GM19438 (cell line): ENCODE data around the gene PSMD8.
"Not testable (repeated sequence)": the region's sequence is repeated elsewhere in the genome, so short reads cannot be mapped to it uniquely, and the experiment has no call there.

Experiments used
- ATAC-seq: cut with Tn5 transposase; IDR thresholded peaks from one replicate; pipeline ENCODE4 v1.9.1; 2021; ENCODE audit warnings: low read depth; ENCODE audit not compliant: unreplicated experiment

PSMD8 gene

DNA sequence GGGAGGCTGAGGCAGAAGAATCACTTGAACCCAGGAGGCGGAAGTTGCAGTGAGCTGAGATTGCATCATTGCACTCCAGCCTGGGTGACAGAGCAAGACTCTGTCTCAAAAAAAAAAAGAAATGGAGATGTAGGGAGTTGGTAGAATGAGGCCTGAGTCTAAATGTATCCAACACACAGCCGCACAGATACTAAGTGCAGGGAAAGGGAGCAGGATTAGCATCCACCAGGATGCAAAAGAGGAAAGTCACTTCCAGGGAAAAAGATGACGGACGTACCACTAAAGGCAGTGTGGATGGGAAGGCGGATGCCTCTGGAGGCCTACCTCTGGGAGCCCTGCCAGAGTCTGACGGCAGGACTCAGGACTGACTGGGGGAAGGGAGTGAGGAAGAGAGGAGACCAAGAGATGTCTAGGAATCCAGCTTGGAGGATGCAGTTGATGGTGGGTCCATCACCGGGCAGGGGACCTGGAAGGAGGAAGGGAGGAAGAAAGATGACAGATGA, 35.3 kb downstream of the PSMD8 start:
- no peak for ATAC-seq

DNA sequence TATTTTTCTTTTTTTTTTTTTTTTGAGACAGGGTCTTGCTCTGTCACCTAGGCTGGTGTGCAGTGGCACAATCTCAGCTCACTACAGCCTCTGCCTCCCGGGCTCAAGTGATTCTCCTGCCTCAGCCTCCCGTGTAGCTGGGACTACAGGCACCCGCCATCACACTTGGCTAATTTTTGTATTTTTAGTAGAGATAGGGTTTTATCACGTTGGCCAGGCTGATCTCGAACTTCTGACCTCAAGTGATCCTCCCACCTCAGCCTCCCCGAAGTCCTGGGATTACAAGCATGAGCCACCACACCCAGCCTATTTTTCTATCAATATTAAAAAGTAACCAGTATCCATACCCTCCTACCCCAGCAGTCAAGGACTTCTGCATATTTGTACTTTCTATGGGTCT, 36.0 kb downstream of the PSMD8 start:
- ATAC-seq, result not testable (repeated sequence)

DNA sequence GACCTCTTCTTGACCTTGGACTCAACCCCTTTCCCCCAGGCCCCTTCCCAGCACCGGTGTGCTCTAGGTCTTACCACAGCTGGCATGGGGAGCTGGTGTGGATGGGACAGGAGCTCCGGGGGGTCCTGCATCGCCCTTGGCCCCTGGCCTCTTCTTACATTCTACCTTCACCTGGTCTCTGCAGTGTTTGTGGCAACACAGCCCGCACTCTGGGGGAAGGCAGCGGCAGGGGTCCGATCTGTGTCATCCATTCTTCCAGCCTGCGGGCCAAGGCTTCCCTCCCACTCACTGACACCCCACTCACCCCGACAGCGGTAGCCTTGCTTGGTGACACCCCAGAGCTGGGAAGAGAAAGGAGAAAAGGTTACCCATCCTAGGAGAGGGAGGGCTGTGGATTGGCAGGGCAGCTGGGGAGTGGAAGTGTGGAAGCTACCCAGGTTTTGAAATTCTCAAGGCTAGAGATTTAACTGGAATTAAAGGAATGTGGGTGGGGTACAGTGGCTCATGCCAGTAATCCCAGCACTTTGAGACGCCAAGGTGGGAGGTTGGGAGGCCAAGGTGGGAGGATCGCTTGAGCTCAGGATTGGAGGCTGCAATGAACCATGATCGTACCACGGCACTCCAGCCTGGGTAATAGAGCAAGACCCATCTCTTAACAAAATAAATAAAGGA, 36.8 kb downstream of the PSMD8 start:
- no peak for ATAC-seq

DNA sequence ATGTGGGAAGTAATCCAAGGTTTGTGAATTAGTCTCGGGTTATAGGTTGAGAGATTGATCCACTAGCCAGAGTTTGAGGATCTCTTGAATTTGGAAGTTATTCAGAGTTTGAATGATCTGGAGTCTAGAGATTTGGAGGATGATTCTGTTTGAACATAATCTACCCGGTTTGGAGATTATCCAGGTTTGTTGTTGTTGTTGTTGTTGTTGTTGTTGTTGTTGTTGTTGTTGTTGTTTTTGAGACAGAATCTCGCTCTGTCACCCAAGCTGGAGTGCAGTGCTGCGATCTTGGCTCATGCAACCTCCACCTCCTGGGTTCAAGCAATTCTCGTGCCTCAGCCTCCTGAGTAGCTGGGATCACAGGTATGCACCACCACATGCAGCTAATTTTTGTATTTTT, 37.5 kb downstream of the PSMD8 start:
- ATAC-seq, result not testable (repeated sequence)

DNA sequence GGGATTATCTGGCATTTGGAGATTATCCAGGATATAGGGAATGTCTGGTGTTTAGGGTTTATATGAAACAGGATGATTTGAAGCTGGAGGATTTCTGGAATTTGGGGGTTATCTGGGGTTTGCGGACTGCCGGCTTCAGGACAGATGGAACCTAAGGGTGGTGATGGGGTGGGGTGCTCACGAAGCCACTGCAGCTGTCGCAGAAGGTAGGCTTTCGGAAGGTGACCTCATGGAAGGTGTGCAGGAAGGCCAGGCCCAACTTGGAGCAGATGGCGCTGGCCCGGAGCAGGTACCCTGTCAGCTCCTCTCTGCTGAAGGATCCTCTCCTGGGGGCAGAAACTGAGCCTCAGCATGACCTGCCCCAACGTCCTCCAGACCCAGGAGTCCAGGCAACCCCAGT, 38.1 kb downstream of the PSMD8 start:
- no peak for ATAC-seq

DNA sequence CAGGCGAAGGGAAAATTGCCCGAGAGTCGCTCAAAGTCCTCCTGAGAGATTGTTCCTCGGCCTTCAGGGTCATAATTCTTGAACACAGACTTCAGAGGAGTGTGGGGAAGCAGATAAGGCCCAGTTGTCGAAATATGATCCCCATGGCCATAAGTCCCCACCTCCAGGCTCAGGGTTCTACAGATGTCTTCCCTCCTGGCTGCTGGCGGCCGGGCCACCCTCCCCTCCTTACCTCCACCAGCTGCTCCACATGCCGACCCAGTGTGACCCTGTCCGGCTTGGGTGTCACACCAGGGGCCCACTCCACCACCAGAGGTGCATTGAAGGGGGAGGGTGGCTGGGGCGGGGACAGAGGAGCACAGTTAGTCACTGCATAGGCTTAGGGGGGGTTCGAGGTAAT, 38.6 kb downstream of the PSMD8 start:
- ATAC-seq, result no peak

DNA sequence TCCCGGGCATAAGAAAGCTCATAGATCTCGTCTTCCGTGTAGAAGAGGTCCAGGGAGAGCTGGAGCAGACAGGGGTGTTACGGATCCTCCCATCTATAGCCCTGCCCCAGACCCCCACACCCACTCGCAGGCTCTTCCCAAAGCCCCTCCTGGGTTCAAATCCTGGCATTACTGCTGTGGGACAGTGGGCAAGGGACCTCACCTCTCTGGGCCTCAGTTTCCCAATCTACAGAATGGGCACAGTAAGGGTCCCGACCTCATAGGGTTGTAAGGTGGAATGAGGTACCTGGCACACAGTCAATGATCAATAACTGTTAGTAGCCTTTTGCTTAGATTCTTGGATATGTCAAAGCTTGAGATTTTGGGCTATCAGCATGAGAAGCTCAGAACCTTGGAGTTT, 39.0 kb downstream of the PSMD8 start:
- no peak for ATAC-seq

DNA sequence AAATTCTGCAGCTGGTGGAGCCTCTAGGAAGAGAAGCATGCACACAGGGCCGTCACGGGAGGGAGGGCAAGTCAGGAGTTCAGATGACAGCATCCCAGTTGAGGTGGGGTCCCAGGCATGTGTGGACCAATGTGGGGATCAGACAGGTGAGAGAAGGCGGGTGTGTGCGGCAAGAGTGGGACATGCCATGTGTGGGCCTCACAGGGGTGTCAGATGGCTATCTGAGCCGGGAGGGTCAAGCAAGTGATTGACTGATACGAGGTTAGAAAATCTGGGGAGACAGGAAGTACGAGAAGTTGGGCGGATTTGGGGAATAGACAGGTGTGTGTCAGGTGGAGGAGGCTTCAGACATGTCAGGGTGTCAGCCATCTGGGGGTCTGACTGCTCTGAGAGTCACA, 42.8 kb downstream of the PSMD8 start:
- no peak for ATAC-seq

DNA sequence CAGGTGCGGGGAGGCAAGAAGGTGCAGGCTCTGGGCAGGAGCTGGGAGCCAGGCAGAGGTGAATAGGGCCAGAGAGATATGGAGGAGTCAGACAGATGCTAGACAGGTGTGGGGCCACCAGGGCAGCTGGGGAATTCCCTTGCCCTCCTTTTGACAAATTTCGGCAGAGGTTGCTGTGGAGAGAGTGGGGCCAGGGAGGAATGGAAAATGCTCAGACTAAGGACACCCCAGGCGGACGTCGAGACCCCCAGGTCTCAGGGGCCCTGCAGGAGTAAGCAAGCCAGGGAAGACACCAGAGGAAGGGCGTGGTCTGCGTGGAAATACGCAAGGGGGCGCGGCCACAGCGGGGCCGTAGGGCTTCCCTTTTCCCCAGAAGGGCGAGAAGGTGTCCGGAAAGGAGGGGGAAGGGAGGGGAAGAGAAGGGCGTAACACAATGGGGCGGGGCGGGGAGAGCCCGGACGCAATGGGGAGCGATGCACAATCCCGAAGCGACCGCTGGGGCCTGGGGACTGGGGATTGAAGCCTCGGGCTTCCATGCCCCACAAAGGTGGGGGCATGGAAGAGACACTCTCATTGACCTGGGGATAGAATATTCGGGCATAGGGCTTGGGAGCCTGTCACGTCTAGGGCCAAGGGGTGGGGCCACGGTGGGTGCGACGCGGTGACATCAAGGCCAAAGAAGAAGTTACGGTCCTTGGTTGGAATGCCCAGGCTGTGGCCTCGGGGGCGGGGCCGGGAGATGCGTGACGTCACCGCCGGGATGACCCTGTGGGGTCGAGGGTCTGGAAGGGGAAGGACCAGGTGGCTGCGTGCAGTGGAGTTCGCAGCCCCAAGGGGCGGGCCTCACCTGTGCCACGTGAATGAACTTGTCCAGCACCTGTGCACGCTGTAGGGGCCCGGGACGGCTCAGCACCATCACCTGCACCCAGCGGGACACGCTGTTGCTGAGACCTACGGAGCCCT, 43.5 kb downstream of the PSMD8 start:
- ATAC-seq, result no peak

DNA sequence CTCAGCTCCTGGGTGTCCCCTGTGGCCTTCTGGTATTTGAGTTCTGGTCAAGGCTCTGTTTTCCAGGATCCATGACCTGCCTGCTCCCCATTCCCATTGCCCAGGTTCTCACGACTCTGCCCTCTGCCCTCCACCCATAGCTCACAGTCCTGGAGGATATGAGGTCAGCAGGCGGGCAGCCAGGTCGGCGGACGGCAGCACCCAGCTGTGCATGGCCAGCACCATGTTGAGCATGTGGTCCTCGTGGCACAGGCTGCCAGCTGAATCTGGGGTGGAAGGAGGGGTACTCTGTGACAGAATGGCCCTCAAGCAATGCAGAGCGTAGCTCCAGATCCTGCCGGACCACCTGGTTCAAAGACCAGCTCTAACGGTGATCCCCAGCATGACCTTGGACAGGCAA, 46.6 kb downstream of the PSMD8 start:
- ATAC-seq, result no peak

DNA sequence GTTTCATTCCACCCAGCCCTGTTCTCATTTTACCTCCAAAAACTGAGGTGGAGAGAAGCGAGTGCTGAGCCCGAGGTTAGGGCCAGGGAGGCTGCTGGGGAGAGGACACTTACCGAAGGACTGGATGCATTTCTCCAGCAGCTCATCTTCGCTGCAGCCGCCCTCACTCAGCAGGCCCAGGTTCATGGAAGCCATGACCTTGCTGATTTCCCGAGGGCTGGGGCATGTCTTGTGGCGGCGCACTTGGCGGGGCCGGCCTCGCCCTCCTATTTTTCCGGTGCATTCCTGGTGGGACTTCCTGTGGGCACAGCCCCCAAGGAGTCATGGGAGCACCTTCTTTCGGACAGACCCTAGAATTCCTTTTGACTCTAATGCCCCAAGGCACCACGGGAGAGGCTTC, 47.5 kb downstream of the PSMD8 start:
- ATAC-seq, result no peak

DNA sequence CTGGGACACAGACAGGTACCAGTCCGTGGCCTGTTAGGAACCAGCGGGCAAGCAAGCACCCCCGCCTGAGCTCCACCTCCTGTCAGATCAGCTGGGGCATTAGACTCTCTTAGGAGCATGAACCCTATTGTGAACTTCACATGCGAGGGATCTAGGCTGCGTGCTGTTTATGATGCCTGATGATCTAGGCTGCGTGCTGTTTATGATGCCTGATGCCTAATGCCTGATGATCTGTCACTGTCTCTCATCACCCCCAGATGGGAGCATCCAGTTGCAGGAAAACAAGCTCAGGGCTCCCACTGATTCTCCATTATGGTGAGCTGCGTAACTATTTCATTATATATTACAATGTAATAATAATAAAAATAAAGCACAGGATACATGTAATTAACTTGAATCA, 48.1 kb downstream of the PSMD8 start:
- no peak for ATAC-seq

DNA sequence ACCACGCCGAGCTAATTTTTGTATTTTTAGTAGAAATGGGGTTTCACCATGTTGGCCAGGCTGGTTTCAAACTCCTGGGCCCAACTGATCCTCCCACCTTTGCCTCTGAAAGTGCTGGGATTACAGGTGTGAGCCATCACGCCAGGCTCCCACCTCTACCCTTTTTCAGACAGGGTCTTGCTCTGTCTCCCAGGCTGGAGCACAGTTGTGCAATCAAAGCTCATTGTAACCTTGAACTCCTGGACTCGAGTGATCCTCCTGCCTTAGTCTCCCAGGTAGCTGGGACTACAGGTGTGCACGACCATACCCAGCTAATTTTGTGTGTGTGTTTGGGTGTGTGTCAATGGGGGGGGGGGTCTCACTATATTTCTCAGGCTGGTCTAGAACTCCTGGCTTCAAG, 49.9 kb downstream of the PSMD8 start:
- no peak for ATAC-seq

DNA sequence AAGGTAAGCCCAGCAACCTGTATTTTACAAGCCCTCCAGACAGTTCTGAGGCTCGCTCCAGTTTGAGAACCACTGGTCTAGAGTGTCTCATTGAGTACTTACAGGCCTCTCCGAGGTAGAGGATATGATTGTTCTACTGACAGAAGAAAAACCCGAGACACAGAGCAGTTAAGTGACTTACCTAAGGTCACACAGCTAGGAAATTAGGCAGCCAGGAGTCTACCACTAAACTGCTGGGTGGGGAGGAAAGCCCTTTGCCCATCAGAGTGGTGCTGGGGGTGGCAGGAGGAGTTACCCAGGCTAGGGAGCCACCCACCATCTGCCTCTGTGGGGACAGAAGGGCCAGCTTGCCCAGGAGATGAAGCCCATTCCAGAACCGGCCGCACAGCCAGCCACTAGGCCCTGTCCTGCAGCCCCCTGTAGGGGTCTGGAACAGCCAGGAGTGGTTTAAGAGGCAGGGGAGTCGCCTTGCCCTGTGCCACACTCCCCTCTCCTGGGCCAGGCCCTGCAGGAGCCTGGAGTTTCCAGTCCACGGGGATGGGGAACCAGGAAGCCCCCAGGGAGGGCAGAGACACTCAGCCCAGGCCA, 50.9 kb downstream of the PSMD8 start:
- ATAC-seq, result no peak

DNA sequence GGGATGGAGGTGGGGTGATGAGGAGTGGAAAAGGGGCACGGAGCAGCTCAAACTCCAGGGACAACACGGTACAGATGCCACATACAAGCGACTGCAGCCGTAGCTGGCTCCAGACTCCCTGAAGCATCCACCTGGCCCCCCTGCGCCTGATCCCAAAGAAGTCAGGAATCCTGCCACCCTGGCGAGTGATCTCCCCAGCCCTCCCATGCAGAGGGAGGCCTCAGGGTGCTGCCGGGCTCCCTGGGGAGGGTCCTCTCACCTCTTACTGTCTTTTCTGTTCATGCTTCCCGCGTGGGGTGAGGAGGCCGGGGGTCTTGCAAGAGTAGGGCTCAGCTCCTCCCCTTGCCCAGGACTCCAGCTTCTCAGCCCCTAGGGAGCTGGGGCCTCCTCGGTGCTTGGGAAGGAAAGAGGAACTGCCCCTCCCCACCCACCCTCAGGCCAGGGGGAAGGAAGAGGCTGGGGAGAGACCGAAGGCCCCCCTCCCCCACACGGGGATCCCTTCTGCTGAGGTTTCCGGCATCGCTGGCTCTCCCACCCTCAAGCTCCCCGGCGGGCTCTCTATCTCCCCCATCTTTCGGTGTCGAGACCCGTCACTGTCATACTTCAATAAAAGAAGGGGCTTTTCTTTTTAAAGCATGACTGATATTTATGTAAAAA, 51.6 kb downstream of the PSMD8 start, which contains the start of gene RASGRP4:
TSS of gene RASGRP4 (minus strand) at position 410 of the 657 bp plus-strand sequence. CDS start at position 282, 128 bp downstream.
- no peak for ATAC-seq

DNA sequence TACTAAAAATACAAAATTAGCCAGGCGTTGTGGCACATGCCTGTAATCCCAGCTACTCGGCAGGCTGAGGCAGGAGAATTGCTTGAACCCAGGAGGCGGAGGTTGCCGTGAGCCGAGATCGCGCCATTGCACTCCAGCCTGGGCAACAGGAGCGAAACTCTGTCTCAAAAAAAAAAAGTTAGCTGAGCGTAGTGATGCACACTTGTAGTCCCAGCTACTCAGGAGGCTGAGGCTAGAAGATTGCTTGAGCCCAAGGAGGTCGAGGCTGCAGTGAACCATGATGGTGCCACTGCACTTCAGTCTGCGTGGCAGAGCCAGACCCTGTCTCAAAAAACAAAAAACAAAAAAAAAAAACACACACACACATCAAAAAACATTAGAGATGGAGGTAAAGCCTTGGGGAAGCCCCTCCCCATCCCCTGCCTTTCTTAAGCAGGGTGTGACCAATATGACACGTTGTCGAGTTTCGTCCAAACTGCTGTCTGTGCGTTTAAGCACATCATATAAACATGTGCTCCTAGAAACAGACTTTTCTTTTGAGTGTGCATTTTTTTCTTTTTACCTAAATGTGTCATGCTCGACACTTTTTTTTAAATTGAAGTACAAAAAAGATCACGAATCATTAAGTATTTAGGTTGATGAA, 52.8 kb downstream of the PSMD8 start:
- ATAC-seq, result not testable (repeated sequence)

DNA sequence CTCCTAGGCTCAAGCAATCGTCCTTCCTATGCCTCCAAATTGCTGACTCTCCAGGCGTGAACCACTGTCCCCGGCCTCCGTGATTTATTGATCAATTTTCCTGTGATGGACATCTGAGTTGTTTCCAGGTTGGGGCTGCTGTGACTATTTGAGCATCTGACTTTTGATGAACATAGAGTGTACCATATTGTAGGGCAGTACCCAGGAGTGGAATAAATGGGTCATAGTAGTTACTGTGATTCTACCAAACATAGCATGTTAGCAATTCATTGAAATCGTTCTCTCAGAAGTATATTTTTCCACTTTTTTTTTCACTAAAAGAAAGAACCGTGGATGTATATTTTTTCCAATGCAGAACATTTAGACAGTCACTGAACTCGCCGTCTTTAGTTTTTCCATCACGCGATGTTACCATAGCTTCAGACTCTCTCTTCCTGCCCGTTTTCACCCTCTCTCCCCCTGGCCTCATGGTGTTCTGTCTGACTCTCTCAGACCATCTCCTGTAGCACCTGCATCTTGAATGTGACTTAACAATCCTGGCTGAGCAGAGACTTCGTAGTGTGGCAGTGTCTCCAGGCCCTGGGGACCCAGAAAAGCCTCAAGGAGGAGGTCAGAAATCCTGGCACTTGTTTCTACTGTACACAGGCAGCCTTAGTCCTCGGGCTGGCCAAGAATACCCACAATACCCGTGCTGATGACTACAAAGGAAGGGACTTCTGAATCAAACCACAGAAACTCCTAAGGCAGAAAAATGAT, 54.9 kb downstream of the PSMD8 start:
- no peak for ATAC-seq

DNA sequence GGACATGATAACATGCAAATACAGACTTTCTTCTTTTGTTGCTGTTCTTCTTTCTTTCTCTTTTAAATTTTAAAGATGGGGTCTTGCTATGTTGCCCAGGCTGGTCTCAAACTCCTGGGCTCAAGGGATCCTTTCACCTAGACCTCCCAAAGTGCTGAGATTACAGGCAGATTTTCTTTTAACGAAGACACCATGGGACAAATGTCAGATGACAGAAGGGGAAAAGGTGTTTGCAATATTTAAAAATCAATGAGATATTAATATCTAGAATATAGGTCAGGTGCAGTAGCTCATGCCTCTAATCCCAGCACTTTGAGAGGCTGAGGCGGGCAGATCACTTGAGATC, 55.4 kb downstream of the PSMD8 start:
- ATAC-seq, result no peak

DNA sequence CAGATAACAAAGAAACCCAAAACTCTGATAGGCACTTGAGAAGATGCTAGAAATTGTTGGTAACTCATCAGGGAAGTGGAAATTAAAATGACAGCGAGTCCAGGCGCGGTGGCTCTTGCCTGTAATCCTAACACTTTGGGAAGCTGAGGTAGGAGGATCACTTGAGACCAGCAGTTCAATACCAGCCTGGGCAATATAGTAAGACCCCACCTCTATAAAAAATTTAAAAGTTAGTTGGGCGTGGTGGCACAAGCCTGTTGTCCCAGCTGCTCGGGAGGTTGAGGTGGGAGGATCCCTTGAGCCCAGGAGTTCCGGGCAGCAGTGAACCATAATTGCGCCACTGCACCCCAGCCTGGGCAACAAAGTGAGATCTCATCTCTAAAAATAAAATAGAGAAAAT, 56.6 kb downstream of the PSMD8 start:
- no peak for ATAC-seq
